ENCODE measurements around the gene C1QBP. TPM values are rescaled to one million over a fixed set of nuclear protein-coding genes. Genes with fewer than 3 reads are reported as not detected.

Gene C1QBP
- total and polyA plus RNA-seq, 2 of the 8 experiments (the other 6 are each of a cell fraction or from before 2014, with no cell fraction given) = 355 to 454 TPM

DNA sequence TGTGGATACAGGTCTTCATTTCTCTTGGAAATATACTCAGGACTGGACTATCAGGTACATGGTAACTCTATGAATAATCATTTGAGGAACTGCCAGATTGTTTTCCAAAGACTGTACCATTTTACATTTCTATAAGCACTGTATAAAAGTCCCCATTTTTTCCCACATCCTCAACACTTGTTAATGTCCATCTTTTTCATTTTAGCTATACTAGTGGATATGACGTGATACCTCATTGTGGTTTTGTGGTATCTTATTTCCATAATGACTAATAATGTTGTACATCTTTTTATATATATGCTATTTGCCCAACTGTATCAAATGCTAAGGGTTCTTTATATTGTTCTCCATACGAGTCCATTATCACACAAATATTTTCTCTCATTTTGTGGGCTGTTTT, 42.3 kb downstream of the C1QBP start (continued):
- TF ChIP-seq, protein P1, sequence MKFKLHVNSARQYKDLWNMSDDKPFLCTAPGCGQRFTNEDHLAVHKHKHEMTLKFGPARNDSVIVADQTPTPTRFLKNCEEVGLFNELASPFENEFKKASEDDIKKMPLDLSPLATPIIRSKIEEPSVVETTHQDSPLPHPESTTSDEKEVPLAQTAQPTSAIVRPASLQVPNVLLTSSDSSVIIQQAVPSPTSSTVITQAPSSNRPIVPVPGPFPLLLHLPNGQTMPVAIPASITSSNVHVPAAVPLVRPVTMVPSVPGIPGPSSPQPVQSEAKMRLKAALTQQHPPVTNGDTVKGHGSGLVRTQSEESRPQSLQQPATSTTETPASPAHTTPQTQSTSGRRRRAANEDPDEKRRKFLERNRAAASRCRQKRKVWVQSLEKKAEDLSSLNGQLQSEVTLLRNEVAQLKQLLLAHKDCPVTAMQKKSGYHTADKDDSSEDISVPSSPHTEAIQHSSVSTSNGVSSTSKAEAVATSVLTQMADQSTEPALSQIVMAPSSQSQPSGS (IDR thresholded peaks at IDR 0.05; ENCODE audit: low read length) = no peak
- TF ChIP-seq RNF2 (IDR thresholded peaks at IDR 0.05; ENCODE audit: borderline replicate concordance, low read depth, low read length, missing control alignments, poor library complexity, severe bottlenecking) = no peak
- no peak for TF ChIP-seq SIRT6 (IDR thresholded peaks at IDR 0.05; ENCODE audit: low read length)
- TF ChIP-seq, protein P2, sequence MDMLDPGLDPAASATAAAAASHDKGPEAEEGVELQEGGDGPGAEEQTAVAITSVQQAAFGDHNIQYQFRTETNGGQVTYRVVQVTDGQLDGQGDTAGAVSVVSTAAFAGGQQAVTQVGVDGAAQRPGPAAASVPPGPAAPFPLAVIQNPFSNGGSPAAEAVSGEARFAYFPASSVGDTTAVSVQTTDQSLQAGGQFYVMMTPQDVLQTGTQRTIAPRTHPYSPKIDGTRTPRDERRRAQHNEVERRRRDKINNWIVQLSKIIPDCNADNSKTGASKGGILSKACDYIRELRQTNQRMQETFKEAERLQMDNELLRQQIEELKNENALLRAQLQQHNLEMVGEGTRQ (IDR thresholded peaks at IDR 0.05; ENCODE audit: low read length) = no peak

Data from H1 (cell line).